H9 (cell line): ENCODE data around the gene SLC4A2. TPM values are rescaled to one million over a fixed set of nuclear protein-coding genes. Genes with fewer than 3 reads are reported as not detected.

ENCODE experiments used
- DNase-seq: peaks from one replicate; pipeline ENCODE4 v3.0.0-alpha.2; 2017
- H2AFZ ChIP-seq: one replicate; pipeline ENCODE4 v1.6.1; 2013; ENCODE audit warnings: mild to moderate bottlenecking, low read length, control low read depth, moderate library complexity
- H2AK5ac ChIP-seq: 2 replicates; pipeline ENCODE4 v1.6.1; 2013; ENCODE audit warnings: low read length, control low read depth, mixed read lengths; ENCODE audit not compliant: insufficient read length
- H2BK120ac ChIP-seq: one replicate; pipeline ENCODE4 v1.6.1; 2013; ENCODE audit warnings: low read depth, mild to moderate bottlenecking, low read length, control low read depth, inconsistent platforms; ENCODE audit not compliant: poor library complexity, severe bottlenecking
- H2BK12ac ChIP-seq: 2 replicates; pipeline ENCODE4 v1.6.1; 2013; ENCODE audit warnings: low read length, control low read depth, mixed read lengths, low read depth; ENCODE audit not compliant: insufficient read length
- H2BK15ac ChIP-seq: 2 replicates; pipeline ENCODE4 v1.6.1; 2013; ENCODE audit warnings: low read depth, low read length, control low read depth
- H2BK20ac ChIP-seq: one replicate; pipeline ENCODE4 v1.6.1; 2013; ENCODE audit warnings: low read depth, mild to moderate bottlenecking, low read length, control low read depth, inconsistent platforms; ENCODE audit not compliant: poor library complexity, severe bottlenecking
- H2BK5ac ChIP-seq: 2 replicates; pipeline ENCODE4 v1.6.1; 2013; ENCODE audit warnings: low read length, control low read depth, mixed read lengths; ENCODE audit not compliant: insufficient read length
- H3K14ac ChIP-seq: 2 replicates; pipeline ENCODE4 v1.6.1; 2013; ENCODE audit warnings: low read length, control low read depth; ENCODE audit not compliant: insufficient read depth
- H3K18ac ChIP-seq: 2 replicates; pipeline ENCODE4 v1.6.1; 2013; ENCODE audit warnings: low read depth, mild to moderate bottlenecking, mixed read lengths, low read length, control low read depth; ENCODE audit not compliant: insufficient read length
- H3K23ac ChIP-seq: 2 replicates; pipeline ENCODE4 v1.6.1; 2013; ENCODE audit warnings: low read length, control low read depth, mixed read lengths, low read depth; ENCODE audit not compliant: insufficient read length
- H3K23me2 ChIP-seq: 2 replicates; pipeline ENCODE4 v1.6.1; 2013; ENCODE audit warnings: low read depth, mild to moderate bottlenecking, mixed read lengths, low read length, control low read depth; ENCODE audit not compliant: insufficient read length, poor library complexity, severe bottlenecking
- H3K27ac ChIP-seq: 2 replicates; pipeline ENCODE4 v1.5.1; 2013; ENCODE audit warnings: low read length, control low read depth, mixed read lengths, low read depth; ENCODE audit not compliant: insufficient read length
- H3K27me3 ChIP-seq: 2 replicates; pipeline ENCODE4 v1.6.1; 2013; ENCODE audit warnings: low read length, control low read depth, inconsistent platforms; ENCODE audit not compliant: insufficient read depth
- H3K4ac ChIP-seq: 2 replicates; pipeline ENCODE4 v1.6.1; 2013; ENCODE audit warnings: low read depth, mild to moderate bottlenecking, control low read depth, inconsistent platforms, low read length, moderate library complexity
- H3K4me1 ChIP-seq: 2 replicates; pipeline ENCODE4 v1.6.1; 2013; ENCODE audit warnings: low read length, control low read depth, inconsistent platforms; ENCODE audit not compliant: insufficient read depth
- H3K4me2 ChIP-seq: 2 replicates; pipeline ENCODE4 v1.6.1; 2013; ENCODE audit warnings: low read length, control low read depth, mixed read lengths; ENCODE audit not compliant: insufficient read length, insufficient read depth
- H3K56ac ChIP-seq: 2 replicates; pipeline ENCODE4 v1.6.1; 2013; ENCODE audit warnings: low read depth, mild to moderate bottlenecking, mixed read lengths, low read length, control low read depth; ENCODE audit not compliant: insufficient read length
- H3K79me1 ChIP-seq: 2 replicates; pipeline ENCODE4 v1.6.1; 2013; ENCODE audit warnings: low read depth, mild to moderate bottlenecking, moderate library complexity, low read length, control low read depth, inconsistent platforms; ENCODE audit not compliant: insufficient read depth, poor library complexity, severe bottlenecking
- H3K79me2 ChIP-seq: 2 replicates; pipeline ENCODE4 v1.6.1; 2013; ENCODE audit warnings: low read length, control low read depth, inconsistent platforms; ENCODE audit not compliant: insufficient read depth
- H3K9ac ChIP-seq: 2 replicates; pipeline ENCODE4 v1.6.1; 2013; ENCODE audit warnings: low read length, control low read depth, mixed read lengths; ENCODE audit not compliant: insufficient read length; ENCODE audit errors: extremely low read depth
- H3K9me3 ChIP-seq: one replicate; pipeline ENCODE4 v1.6.1; 2013; ENCODE audit warnings: low read depth, low read length, inconsistent platforms; ENCODE audit not compliant: control insufficient read depth
- H3T11ph ChIP-seq: one replicate; pipeline ENCODE4 v1.6.1; 2013; ENCODE audit warnings: mild to moderate bottlenecking, low read length, control low read depth, inconsistent platforms
- H4K20me1 ChIP-seq: one replicate; pipeline ENCODE4 v1.6.1; 2013; ENCODE audit not compliant: control insufficient read depth, insufficient read length, insufficient read depth
- H4K5ac ChIP-seq: 2 replicates; pipeline ENCODE4 v1.6.1; 2013; ENCODE audit warnings: low read depth, mild to moderate bottlenecking, mixed read lengths, low read length, control low read depth; ENCODE audit not compliant: insufficient read length
- H4K8ac ChIP-seq: replicated peaks from 2 replicates; pipeline ENCODE4 v1.6.1; 2013; ENCODE audit warnings: low read length, control low read depth, mixed read lengths, low read depth; ENCODE audit not compliant: insufficient read length
- H4K91ac ChIP-seq: 2 replicates; pipeline ENCODE4 v1.6.1; 2013; ENCODE audit warnings: low read depth, mild to moderate bottlenecking, moderate library complexity, mixed read lengths, low read length, control low read depth; ENCODE audit not compliant: insufficient read length
- H3K27ac Mint-ChIP-seq, 3 experiments: 2 replicates in 2 of 3; 3 replicates in 1 of 3; pipeline ENCODE4 v1.8.0; 2020 to 2021; ENCODE audit warnings: mixed read lengths in 3 of 3, mild to moderate bottlenecking in 1 of 3, moderate library complexity in 1 of 3
- H3K27me3 Mint-ChIP-seq: 2 replicates; pipeline ENCODE4 v1.8.0; 2021; ENCODE audit warnings: low read depth, mild to moderate bottlenecking, moderate library complexity, mixed read lengths
- H3K36me3 Mint-ChIP-seq, 3 experiments: 2 replicates in 2 of 3; 3 replicates in 1 of 3; pipeline ENCODE4 v1.8.0; 2020 to 2021; ENCODE audit warnings: low read depth in 3 of 3, mixed read lengths in 3 of 3; ENCODE audit not compliant: insufficient read depth in 1 of 3
- H3K4me1 Mint-ChIP-seq, 2 experiments: 2 replicates each; pipeline ENCODE4 v1.8.0; 2020; ENCODE audit warnings: mixed read lengths in 2 of 2
- H3K4me3 Mint-ChIP-seq, 2 experiments: 2 replicates in 1 of 2; 3 replicates in 1 of 2; pipeline ENCODE4 v1.8.0; 2020 to 2021; ENCODE audit warnings: mild to moderate bottlenecking in 2 of 2, mixed read lengths in 2 of 2, moderate library complexity in 1 of 2
- H3K9me3 Mint-ChIP-seq, 2 experiments: 2 replicates in 1 of 2; 3 replicates in 1 of 2; pipeline ENCODE4 v1.8.0; 2020; ENCODE audit warnings: mild to moderate bottlenecking in 2 of 2, mixed read lengths in 2 of 2, moderate library complexity in 1 of 2
- WGBS: extraction: QIAGEN DNeasy Blood & Tissue Kit; methylation state at CpG from one replicate; pipeline ENCODE4 v1.1.7; 2013; ENCODE audit warnings: missing lambda C conversion rate, low lambda C conversion rate, mixed read lengths; ENCODE audit not compliant: insufficient read length; ENCODE audit errors: extremely low coverage; 5-methylcytosine and 5-hydroxymethylcytosine counted together
- total RNA-seq: library from RNA; stranded (reverse); gene quantifications from 2 replicates; pipeline ENCODE4 v1.2.1, GENCODE V29; 2021
- TF ChIP-seq, protein P1 (sequence below): fragments of 200-600 bp; sonication (generic); conservative IDR thresholded peaks from 3 replicates; pipeline ENCODE4 v1.8.0; 2021; ENCODE audit warnings: antibody characterized with exemption, mild to moderate bottlenecking

Gene SLC4A2
- total RNA-seq, 1 experiment from 2014 or later: 136 TPM

DNA sequence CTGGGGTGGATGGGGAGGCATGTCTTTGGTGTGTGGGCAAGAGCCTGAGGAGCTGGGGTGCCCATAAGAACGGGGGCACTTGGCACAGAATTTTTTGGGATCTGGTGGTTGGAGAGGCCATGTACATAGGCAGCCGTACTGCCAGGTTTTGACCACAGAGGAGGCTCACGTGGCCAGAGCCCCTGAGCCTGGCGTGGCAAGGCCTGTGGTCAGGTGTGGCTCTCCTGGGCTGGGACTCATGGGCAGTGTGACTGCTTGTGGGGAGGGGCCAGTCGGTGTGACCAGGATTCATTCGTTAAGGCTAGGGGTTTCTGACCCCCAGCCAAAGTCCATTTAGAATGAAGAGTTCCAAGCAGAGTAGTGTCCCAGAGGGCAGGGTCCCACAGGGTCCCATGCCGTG is 65.1 kb downstream of the SLC4A2 start:
- Histone ChIP-seq H3K27me3 (no peaks in the 10 kb centered on the region), H3K9me3 (no peaks in the 10 kb centered on the region), H3K4me2 (no peak overlapping the region), H3K56ac (no peak overlapping the region), H4K20me1 (no peaks in the 10 kb centered on the region), H3K9ac (no peak overlapping the region), H2AK5ac (no peak overlapping the region), H3K27ac (no peak overlapping the region), H4K91ac (no peak overlapping the region), H3K79me1 (no peaks in the 10 kb centered on the region), H3K4me1 (peaks cover 3% of the 10 kb centered on the region; the same call in 1 of the 2 replicates), H3K14ac (no peak overlapping the region), H2BK5ac (no peak overlapping the region), H2BK15ac (no peak overlapping the region), H3K23ac (no peak overlapping the region), H4K5ac (no peak overlapping the region), H4K8ac (no peak overlapping the region), H2BK12ac (no peak overlapping the region), H3K23me2 (peaks cover 10% of the 10 kb centered on the region), H3K18ac (no peak overlapping the region), H2BK120ac (no peak overlapping the region), H3T11ph (no peak overlapping the region), H2AFZ (no peak overlapping the region), H3K79me2 (no peaks in the 10 kb centered on the region), H2BK20ac (no peak overlapping the region), H3K4ac (no peak overlapping the region)
- peaks cover 16% of the 10 kb centered on the region for H3K27me3 Mint-ChIP-seq
- no peak overlapping the region for H3K27ac Mint-ChIP-seq
- TF ChIP-seq, protein P1, sequence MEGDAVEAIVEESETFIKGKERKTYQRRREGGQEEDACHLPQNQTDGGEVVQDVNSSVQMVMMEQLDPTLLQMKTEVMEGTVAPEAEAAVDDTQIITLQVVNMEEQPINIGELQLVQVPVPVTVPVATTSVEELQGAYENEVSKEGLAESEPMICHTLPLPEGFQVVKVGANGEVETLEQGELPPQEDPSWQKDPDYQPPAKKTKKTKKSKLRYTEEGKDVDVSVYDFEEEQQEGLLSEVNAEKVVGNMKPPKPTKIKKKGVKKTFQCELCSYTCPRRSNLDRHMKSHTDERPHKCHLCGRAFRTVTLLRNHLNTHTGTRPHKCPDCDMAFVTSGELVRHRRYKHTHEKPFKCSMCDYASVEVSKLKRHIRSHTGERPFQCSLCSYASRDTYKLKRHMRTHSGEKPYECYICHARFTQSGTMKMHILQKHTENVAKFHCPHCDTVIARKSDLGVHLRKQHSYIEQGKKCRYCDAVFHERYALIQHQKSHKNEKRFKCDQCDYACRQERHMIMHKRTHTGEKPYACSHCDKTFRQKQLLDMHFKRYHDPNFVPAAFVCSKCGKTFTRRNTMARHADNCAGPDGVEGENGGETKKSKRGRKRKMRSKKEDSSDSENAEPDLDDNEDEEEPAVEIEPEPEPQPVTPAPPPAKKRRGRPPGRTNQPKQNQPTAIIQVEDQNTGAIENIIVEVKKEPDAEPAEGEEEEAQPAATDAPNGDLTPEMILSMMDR: no peak
- H3K4me1 Mint-ChIP-seq: peaks cover 19 to 26% of the 10 kb centered on the region in 2 experiments
- H3K36me3 Mint-ChIP-seq: peaks cover 34 to 59% (median 51%) of the 10 kb centered on the region in 3 experiments
- no CpG with 5 or more reads among the region's 7 CpGs for WGBS
- peak overlapping the region in 1 of 2 experiments; percentile 85; a peak in 2 of 5 replicates for H3K4me3 Mint-ChIP-seq
- H3K9me3 Mint-ChIP-seq: no peaks in the 10 kb centered on the region
- DNase-seq: no peak
